Measurements from ENCODE around the gene FLOT2. TPM values are rescaled to one million over a fixed set of nuclear protein-coding genes. Genes with fewer than 3 reads are reported as not detected.
A peak's percentile ranks its signal among the peaks of the same experiment; 100 is the strongest.

FLOT2 gene
- total RNA-seq, 1 donor, result 35.1 TPM

- no peak overlapping the region for H3K27ac ChIP-seq (ENCODE audit: low read depth, low read length)
- peaks cover 11% of the 10 kb centered on the region for H3K4me1 ChIP-seq (ENCODE audit: insufficient read depth, low read length)
- peaks cover 7% of the 10 kb centered on the region for H3K36me3 ChIP-seq (ENCODE audit: insufficient read depth, low read length)
- no peak overlapping the region for H3K4me2 ChIP-seq (ENCODE audit: insufficient read depth, low read length)
- H3K79me2 ChIP-seq (ENCODE audit: insufficient read depth, low read length), result peaks cover 90% of the 10 kb centered on the region
- peaks cover 3% of the 10 kb centered on the region for H3K9me3 ChIP-seq (ENCODE audit: low read depth, low read length)
- peaks cover 65% of the 10 kb centered on the region for H4K20me1 ChIP-seq (ENCODE audit: insufficient read depth, low read length)
- no peaks in the 10 kb centered on the region for H3K27me3 ChIP-seq (ENCODE audit: insufficient read depth, low read length)
- no peak for TF ChIP-seq CTCF (IDR thresholded peaks at IDR 0.05; ENCODE audit: extremely low read depth, low read depth, low read length)
- H2AFZ ChIP-seq (ENCODE audit: low read length), result no peak overlapping the region
- H3K4me3 ChIP-seq (ENCODE audit: insufficient read depth, low read length), result no peak overlapping the region
- no peak for DNase-seq (ENCODE audit: insufficient read length, low spot score, missing footprints)
These were observed 32.3 kb upstream of the FLOT2 start for GRCh38 chr17:28929787-28930186.

DNA sequence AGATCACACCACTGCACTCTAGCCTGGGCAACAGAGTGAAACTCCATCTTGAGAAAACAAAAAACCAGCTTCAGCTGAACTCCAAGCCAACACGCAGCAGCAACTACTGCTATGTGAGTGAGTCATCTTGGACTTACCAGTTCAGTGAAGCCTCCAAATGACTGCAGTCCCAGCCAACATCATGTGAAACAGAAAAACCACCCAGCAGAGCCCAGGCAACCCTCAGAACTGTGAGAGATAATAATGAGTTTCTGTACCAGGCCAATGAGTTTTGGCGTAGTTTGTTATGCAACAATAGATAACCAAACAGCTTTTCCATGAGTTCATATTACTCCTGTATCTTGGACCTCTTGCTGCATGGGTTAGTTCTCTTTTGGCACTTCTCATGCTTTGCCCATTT, 30.5 kb upstream of the FLOT2 start:
- H3K79me2 ChIP-seq (ENCODE audit: insufficient read depth, low read length), result peaks cover 84% of the 10 kb centered on the region
- no peak for TF ChIP-seq CTCF (IDR thresholded peaks at IDR 0.05; ENCODE audit: extremely low read depth, low read depth, low read length)
- DNase-seq (ENCODE audit: insufficient read length, low spot score, missing footprints), result no peak
- H2AFZ ChIP-seq (ENCODE audit: low read length), result no peak overlapping the region
- H3K36me3 ChIP-seq (ENCODE audit: insufficient read depth, low read length), result peaks cover 19% of the 10 kb centered on the region
- H3K4me1 ChIP-seq (ENCODE audit: insufficient read depth, low read length), result peaks cover 11% of the 10 kb centered on the region
- peaks cover 3% of the 10 kb centered on the region for H3K9me3 ChIP-seq (ENCODE audit: low read depth, low read length)
- H3K4me3 ChIP-seq (ENCODE audit: insufficient read depth, low read length), result no peak overlapping the region
- peaks cover 61% of the 10 kb centered on the region for H4K20me1 ChIP-seq (ENCODE audit: insufficient read depth, low read length)
- peak overlapping the region; percentile 15 for H3K27ac ChIP-seq (ENCODE audit: low read depth, low read length)
- H3K4me2 ChIP-seq (ENCODE audit: insufficient read depth, low read length), result no peak overlapping the region
- H3K27me3 ChIP-seq (ENCODE audit: insufficient read depth, low read length), result no peaks in the 10 kb centered on the region

DNA sequence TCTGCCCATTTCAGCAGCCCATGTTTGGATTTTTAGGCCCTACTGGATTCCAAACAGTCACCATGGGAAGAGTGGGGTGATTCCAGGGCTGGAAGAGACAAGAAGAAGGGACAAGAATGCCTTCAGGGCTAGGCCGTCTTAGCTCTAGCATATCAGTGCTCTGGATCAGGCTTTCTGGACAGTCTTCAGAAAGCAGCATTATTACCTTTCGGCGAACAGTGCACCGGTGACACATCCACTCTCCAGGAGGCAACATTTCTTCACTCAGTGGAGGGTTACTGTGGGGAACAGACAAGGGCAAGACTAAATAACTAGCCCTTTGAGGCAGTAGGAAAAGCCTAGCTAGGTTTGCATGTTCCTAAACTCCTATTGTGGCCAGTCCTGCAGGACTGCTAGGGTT, 29.3 kb upstream of the FLOT2 start:
- no peak for TF ChIP-seq CTCF (IDR thresholded peaks at IDR 0.05; ENCODE audit: extremely low read depth, low read depth, low read length)
- Histone ChIP-seq H4K20me1 (ENCODE audit: insufficient read depth, low read length) (peaks cover 50% of the 10 kb centered on the region), H3K27ac (ENCODE audit: low read depth, low read length) (peak overlapping the region; percentile 54), H3K27me3 (ENCODE audit: insufficient read depth, low read length) (no peaks in the 10 kb centered on the region), H3K4me3 (ENCODE audit: insufficient read depth, low read length) (no peak overlapping the region), H3K4me1 (ENCODE audit: insufficient read depth, low read length) (peaks cover 11% of the 10 kb centered on the region), H2AFZ (ENCODE audit: low read length) (no peak overlapping the region), H3K36me3 (ENCODE audit: insufficient read depth, low read length) (peaks cover 30% of the 10 kb centered on the region), H3K79me2 (ENCODE audit: insufficient read depth, low read length) (peaks cover 77% of the 10 kb centered on the region), H3K9me3 (ENCODE audit: low read depth, low read length) (peaks cover 3% of the 10 kb centered on the region), H3K4me2 (ENCODE audit: insufficient read depth, low read length) (no peak overlapping the region)
- DNase-seq (ENCODE audit: insufficient read length, low spot score, missing footprints), result no peak

DNA sequence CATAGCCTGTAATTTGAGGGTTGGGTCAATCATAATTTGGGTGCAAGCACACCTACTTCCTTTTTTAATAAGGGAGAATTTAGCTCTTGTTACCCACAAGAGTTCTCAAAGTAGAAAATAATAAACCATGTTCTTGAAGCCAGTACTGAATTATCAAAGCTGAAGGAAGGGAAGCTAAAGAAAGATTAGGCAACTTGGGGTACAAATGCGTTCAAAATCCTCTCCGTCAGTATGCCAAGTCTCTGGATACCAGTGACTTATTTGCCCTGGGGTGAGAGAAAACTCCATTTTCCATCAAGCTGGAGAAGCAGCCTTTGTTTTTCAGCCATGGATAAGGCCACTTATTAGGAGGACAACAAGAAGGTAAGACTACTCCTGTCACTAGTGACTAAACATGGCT, 28.8 kb upstream of the FLOT2 start:
- DNase-seq (ENCODE audit: insufficient read length, low spot score, missing footprints), result no peak
- H3K4me1 ChIP-seq (ENCODE audit: insufficient read depth, low read length), result peaks cover 11% of the 10 kb centered on the region
- no peak overlapping the region for H3K4me3 ChIP-seq (ENCODE audit: insufficient read depth, low read length)
- H2AFZ ChIP-seq (ENCODE audit: low read length), result no peak overlapping the region
- H3K36me3 ChIP-seq (ENCODE audit: insufficient read depth, low read length), result peaks cover 34% of the 10 kb centered on the region
- TF ChIP-seq CTCF (IDR thresholded peaks at IDR 0.05; ENCODE audit: extremely low read depth, low read depth, low read length), result no peak
- no peaks in the 10 kb centered on the region for H3K27me3 ChIP-seq (ENCODE audit: insufficient read depth, low read length)
- H3K27ac ChIP-seq (ENCODE audit: low read depth, low read length), result peak overlapping the region; percentile 54
- H3K79me2 ChIP-seq (ENCODE audit: insufficient read depth, low read length), result peaks cover 76% of the 10 kb centered on the region
- H3K9me3 ChIP-seq (ENCODE audit: low read depth, low read length), result peaks cover 3% of the 10 kb centered on the region
- H3K4me2 ChIP-seq (ENCODE audit: insufficient read depth, low read length), result no peak overlapping the region
- H4K20me1 ChIP-seq (ENCODE audit: insufficient read depth, low read length), result peaks cover 49% of the 10 kb centered on the region
